Sigmoid colon (tissue), 4 donors: ENCODE measurements around the gene UBTD2.

Source experiments
- POLR2A ChIP-seq, 2 donors: fragments of 450-650 bp; IDR thresholded peaks; one replicate each; pipeline ENCODE4 v1.6.1; 2016; ENCODE audit warnings: antibody characterized with exemption in 2 of 2, mild to moderate bottlenecking in 2 of 2, moderate library complexity in 2 of 2
- POLR2AphosphoS5 ChIP-seq, 4 donors: sonication (generic); formaldehyde crosslinking; IDR thresholded peaks; one replicate each; pipeline ENCODE4 v1.6.1; 2017; ENCODE audit warnings: antibody characterized with exemption in 4 of 4
- TF ChIP-seq, protein P1 (sequence below), 4 experiments: fragments of 450-650 bp in 3 of 4; fragments of 200-600 bp in 1 of 4; IDR thresholded peaks; one replicate each; pipeline ENCODE4 v1.5.1; 2016 to 2019; ENCODE audit warnings: antibody characterized with exemption in 4 of 4, mild to moderate bottlenecking in 3 of 4, moderate library complexity in 2 of 4

- TF ChIP-seq, protein P1, sequence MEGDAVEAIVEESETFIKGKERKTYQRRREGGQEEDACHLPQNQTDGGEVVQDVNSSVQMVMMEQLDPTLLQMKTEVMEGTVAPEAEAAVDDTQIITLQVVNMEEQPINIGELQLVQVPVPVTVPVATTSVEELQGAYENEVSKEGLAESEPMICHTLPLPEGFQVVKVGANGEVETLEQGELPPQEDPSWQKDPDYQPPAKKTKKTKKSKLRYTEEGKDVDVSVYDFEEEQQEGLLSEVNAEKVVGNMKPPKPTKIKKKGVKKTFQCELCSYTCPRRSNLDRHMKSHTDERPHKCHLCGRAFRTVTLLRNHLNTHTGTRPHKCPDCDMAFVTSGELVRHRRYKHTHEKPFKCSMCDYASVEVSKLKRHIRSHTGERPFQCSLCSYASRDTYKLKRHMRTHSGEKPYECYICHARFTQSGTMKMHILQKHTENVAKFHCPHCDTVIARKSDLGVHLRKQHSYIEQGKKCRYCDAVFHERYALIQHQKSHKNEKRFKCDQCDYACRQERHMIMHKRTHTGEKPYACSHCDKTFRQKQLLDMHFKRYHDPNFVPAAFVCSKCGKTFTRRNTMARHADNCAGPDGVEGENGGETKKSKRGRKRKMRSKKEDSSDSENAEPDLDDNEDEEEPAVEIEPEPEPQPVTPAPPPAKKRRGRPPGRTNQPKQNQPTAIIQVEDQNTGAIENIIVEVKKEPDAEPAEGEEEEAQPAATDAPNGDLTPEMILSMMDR (IDR thresholded peaks at IDR 0.05), result no peak
- TF ChIP-seq POLR2AphosphoS5 (IDR thresholded peaks at IDR 0.05) (no peak), POLR2A (IDR thresholded peaks at IDR 0.05) (no peak)
Measured at GRCh38 chr5:172213126-172213525, 70.4 kb downstream of the UBTD2 start.
